Nephron (organoid): Measurements from ENCODE around the gene TMEM244.
"Not testable (repeated sequence)": the region's sequence is repeated elsewhere in the genome, so short reads cannot be mapped to it uniquely, and the experiment has no call there.

Experiments
- H3K27ac Mint-ChIP-seq, 3 experiments: 2 replicates each; pipeline ENCODE4 v1.8.0; 2020; ENCODE audit warnings: mixed read lengths in 3 of 3, mild to moderate bottlenecking in 2 of 3, moderate library complexity in 1 of 3
- H3K27me3 Mint-ChIP-seq: 2 replicates; pipeline ENCODE4 v1.8.0; 2021; ENCODE audit warnings: low read depth, mild to moderate bottlenecking, moderate library complexity, mixed read lengths
- H3K36me3 Mint-ChIP-seq: 2 replicates; pipeline ENCODE4 v1.8.0; 2020; ENCODE audit warnings: low read depth, mixed read lengths
- H3K4me1 Mint-ChIP-seq: 2 replicates; pipeline ENCODE4 v1.8.0; 2020; ENCODE audit warnings: mixed read lengths
- H3K4me3 Mint-ChIP-seq, 3 experiments: 2 replicates each; pipeline ENCODE4 v1.8.0; 2020; ENCODE audit warnings: mild to moderate bottlenecking in 3 of 3, mixed read lengths in 3 of 3, moderate library complexity in 2 of 3
- H3K9me3 Mint-ChIP-seq: 2 replicates; pipeline ENCODE4 v1.8.0; 2020; ENCODE audit warnings: mixed read lengths
- CTCF ChIP-seq, 3 experiments: fragments of 200-600 bp; sonication (generic); IDR thresholded peaks; one replicate each; pipeline ENCODE4 v1.5.0; 2021; ENCODE audit warnings: antibody characterized with exemption in 3 of 3; ENCODE audit not compliant: unreplicated experiment in 3 of 3

Gene TMEM244

GRCh38 chr6:129842137-129842536, 19.0 kb downstream of the TMEM244 start:
- no peaks in the 10 kb centered on the region for H3K4me1 Mint-ChIP-seq
- no peak overlapping the region for H3K27ac Mint-ChIP-seq
- peaks cover 6% of the 10 kb centered on the region for H3K9me3 Mint-ChIP-seq
- no peaks in the 10 kb centered on the region for H3K36me3 Mint-ChIP-seq
- H3K27me3 Mint-ChIP-seq = no peaks in the 10 kb centered on the region
- no peak overlapping the region for H3K4me3 Mint-ChIP-seq
- TF ChIP-seq CTCF (IDR thresholded peaks at IDR 0.05; ENCODE audit: unreplicated experiment in 3 of 3) = no peak

- H3K36me3 Mint-ChIP-seq, H3K27ac Mint-ChIP-seq, H3K4me1 Mint-ChIP-seq, H3K27me3 Mint-ChIP-seq, H3K4me3 Mint-ChIP-seq: not testable (repeated sequence)
- peaks cover 11% of the 10 kb centered on the region for H3K9me3 Mint-ChIP-seq
These were observed 21.6 kb downstream of the TMEM244 start for GRCh38 chr6:129839562-129839961.

- peaks cover 11% of the 10 kb centered on the region for H3K9me3 Mint-ChIP-seq
- no peak overlapping the region for H3K27ac Mint-ChIP-seq
- H3K4me1 Mint-ChIP-seq = no peaks in the 10 kb centered on the region
- TF ChIP-seq CTCF (IDR thresholded peaks at IDR 0.05; ENCODE audit: unreplicated experiment in 3 of 3) = no peak
- no peaks in the 10 kb centered on the region for H3K36me3 Mint-ChIP-seq
- no peaks in the 10 kb centered on the region for H3K27me3 Mint-ChIP-seq
- H3K4me3 Mint-ChIP-seq = no peak overlapping the region
These were observed 25.4 kb downstream of the TMEM244 start for GRCh38 chr6:129835691-129836090.

GRCh38 chr6:129832299-129832698, 28.8 kb downstream of the TMEM244 start:
- H3K27me3 Mint-ChIP-seq = no peaks in the 10 kb centered on the region
- no peak for TF ChIP-seq CTCF (IDR thresholded peaks at IDR 0.05; ENCODE audit: unreplicated experiment in 3 of 3)
- no peak overlapping the region for H3K4me3 Mint-ChIP-seq

DNA sequence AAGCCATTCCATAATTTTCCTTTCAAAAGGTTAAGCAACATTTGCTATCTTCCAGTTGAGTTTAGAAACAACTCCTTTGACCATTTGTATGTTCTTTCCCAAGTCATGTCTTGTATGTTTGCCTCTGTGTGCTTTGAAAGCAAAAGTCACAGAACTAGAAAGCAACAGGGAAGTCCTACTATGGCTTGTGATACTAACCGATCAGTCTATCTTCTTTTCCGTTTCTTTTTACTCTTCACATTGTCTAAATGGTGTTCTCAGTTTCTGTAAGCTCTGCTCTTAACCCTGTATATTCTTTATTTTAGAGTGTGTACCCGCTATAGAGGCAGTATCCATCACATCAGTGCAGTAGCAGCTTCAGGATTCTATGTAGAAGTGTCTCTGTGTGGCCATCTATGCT, 32.9 kb downstream of the TMEM244 start:
- H3K27me3 Mint-ChIP-seq = no peaks in the 10 kb centered on the region
- H3K9me3 Mint-ChIP-seq = no peaks in the 10 kb centered on the region
- H3K36me3 Mint-ChIP-seq = no peaks in the 10 kb centered on the region
- no peaks in the 10 kb centered on the region for H3K4me1 Mint-ChIP-seq
- no peak for TF ChIP-seq CTCF (IDR thresholded peaks at IDR 0.05; ENCODE audit: unreplicated experiment in 3 of 3)
- H3K27ac Mint-ChIP-seq = no peak overlapping the region
- no peak overlapping the region for H3K4me3 Mint-ChIP-seq

More at GRCh38 chr6:129832299-129832698, 28.8 kb downstream of the TMEM244 start:
- no peak overlapping the region for H3K27ac Mint-ChIP-seq
- H3K4me1 Mint-ChIP-seq = no peaks in the 10 kb centered on the region
- peaks cover 5% of the 10 kb centered on the region for H3K9me3 Mint-ChIP-seq
- no peaks in the 10 kb centered on the region for H3K36me3 Mint-ChIP-seq

GRCh38 chr6:129818251-129818650, 42.9 kb downstream of the TMEM244 start:
- no peaks in the 10 kb centered on the region for H3K27me3 Mint-ChIP-seq

More at GRCh38 chr6:129818251-129818650, 42.9 kb downstream of the TMEM244 start:
- no peaks in the 10 kb centered on the region for H3K36me3 Mint-ChIP-seq
- no peak overlapping the region for H3K4me3 Mint-ChIP-seq
- H3K27ac Mint-ChIP-seq = no peak overlapping the region
- H3K9me3 Mint-ChIP-seq = no peaks in the 10 kb centered on the region
- no peak for TF ChIP-seq CTCF (IDR thresholded peaks at IDR 0.05; ENCODE audit: unreplicated experiment in 3 of 3)
- H3K4me1 Mint-ChIP-seq = no peaks in the 10 kb centered on the region
